Measurements from ENCODE around the gene TMEM92.

Gene TMEM92

GRCh38 chr17:50329716-50330115, 55.5 kb downstream of the TMEM92 start:
- Histone ChIP-seq H3K4me2 (ENCODE audit: low read length) (no peak overlapping the region), H3K9me3 (ENCODE audit: insufficient read depth, low read length) (no peaks in the 10 kb centered on the region), H3K9ac (ENCODE audit: low read length) (no peak overlapping the region), H2AFZ (ENCODE audit: low read depth, low read length) (no peak overlapping the region), H3K79me2 (ENCODE audit: low read length) (no peaks in the 10 kb centered on the region), H3K27ac (ENCODE audit: low read length) (no peak overlapping the region), H3K4me3 (ENCODE audit: low read length) (no peak overlapping the region), H4K20me1 (ENCODE audit: insufficient read depth, low read length) (no peaks in the 10 kb centered on the region), H3K36me3 (replicated peaks; ENCODE audit: low read depth, low read length) (no peaks in the 10 kb centered on the region), H3K27me3 (ENCODE audit: low read depth, low read length) (no peaks in the 10 kb centered on the region), H3K4me1 (ENCODE audit: low read length) (peaks cover 11% of the 10 kb centered on the region)
- TF ChIP-seq, protein P1, sequence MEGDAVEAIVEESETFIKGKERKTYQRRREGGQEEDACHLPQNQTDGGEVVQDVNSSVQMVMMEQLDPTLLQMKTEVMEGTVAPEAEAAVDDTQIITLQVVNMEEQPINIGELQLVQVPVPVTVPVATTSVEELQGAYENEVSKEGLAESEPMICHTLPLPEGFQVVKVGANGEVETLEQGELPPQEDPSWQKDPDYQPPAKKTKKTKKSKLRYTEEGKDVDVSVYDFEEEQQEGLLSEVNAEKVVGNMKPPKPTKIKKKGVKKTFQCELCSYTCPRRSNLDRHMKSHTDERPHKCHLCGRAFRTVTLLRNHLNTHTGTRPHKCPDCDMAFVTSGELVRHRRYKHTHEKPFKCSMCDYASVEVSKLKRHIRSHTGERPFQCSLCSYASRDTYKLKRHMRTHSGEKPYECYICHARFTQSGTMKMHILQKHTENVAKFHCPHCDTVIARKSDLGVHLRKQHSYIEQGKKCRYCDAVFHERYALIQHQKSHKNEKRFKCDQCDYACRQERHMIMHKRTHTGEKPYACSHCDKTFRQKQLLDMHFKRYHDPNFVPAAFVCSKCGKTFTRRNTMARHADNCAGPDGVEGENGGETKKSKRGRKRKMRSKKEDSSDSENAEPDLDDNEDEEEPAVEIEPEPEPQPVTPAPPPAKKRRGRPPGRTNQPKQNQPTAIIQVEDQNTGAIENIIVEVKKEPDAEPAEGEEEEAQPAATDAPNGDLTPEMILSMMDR (IDR thresholded peaks at IDR 0.05; ENCODE audit: low read depth, low read length) = no peak
- no peak for TF ChIP-seq EZH2phosphoT487 (IDR thresholded peaks at IDR 0.05; ENCODE audit: low read depth)

GRCh38 chr17:50330151-50330775, 56.0 kb downstream of the TMEM92 start:
- Histone ChIP-seq H3K36me3 (replicated peaks; ENCODE audit: low read depth, low read length) (no peaks in the 10 kb centered on the region), H3K27ac (ENCODE audit: low read length) (no peak overlapping the region), H2AFZ (ENCODE audit: low read depth, low read length) (no peak overlapping the region), H3K4me1 (ENCODE audit: low read length) (peaks cover 11% of the 10 kb centered on the region), H3K79me2 (ENCODE audit: low read length) (no peaks in the 10 kb centered on the region), H3K4me3 (ENCODE audit: low read length) (no peak overlapping the region), H4K20me1 (ENCODE audit: insufficient read depth, low read length) (no peaks in the 10 kb centered on the region), H3K27me3 (ENCODE audit: low read depth, low read length) (no peaks in the 10 kb centered on the region), H3K9ac (ENCODE audit: low read length) (no peak overlapping the region), H3K4me2 (ENCODE audit: low read length) (no peak overlapping the region), H3K9me3 (ENCODE audit: insufficient read depth, low read length) (no peaks in the 10 kb centered on the region)
- TF ChIP-seq, protein P1 (IDR thresholded peaks at IDR 0.05; ENCODE audit: low read depth, low read length) = no peak
- TF ChIP-seq EZH2phosphoT487 (IDR thresholded peaks at IDR 0.05; ENCODE audit: low read depth) = no peak

Measured in OCI-LY3 (cell line).